Smooth muscle cell of the coronary artery (primary cell): Measurements from ENCODE around the gene ULBP3. TPM values are rescaled to one million over a fixed set of nuclear protein-coding genes. Genes with fewer than 3 reads are reported as not detected.

ENCODE experiments used
- total RNA-seq: library from RNA; depleted of rRNA; stranded (reverse); fragments of >200 nt; gene quantifications from 2 replicates; pipeline ENCODE4 v1.2.3, GENCODE V29; 2014; ENCODE audit warnings: low replicate concordance

The ULBP3 gene
- 5.0 and 5.2 TPM in 2 replicates for total RNA-seq

GRCh38 chr6:150068720-150069648 lies at the start of gene ULBP3:
TSS of gene ULBP3 (minus strand) at chr6:150069121. CDS start at chr6:150069066, 55 bp downstream.

GRCh38 chr6:150025201-150025917 lies 43.6 kb downstream of the ULBP3 start, which contains the start of gene RAET1L:
TSS of gene RAET1L (minus strand) at chr6:150025532. CDS start at chr6:150025471, 61 bp downstream.

Other genes starting within 250 kb of the ULBP3 start
- gene LRP11, start 204.8 kb downstream of the ULBP3 start, total RNA-seq, result 28.8 and 44.4 TPM in 2 replicates
- gene RAET1E, start 171.0 kb downstream of the ULBP3 start, total RNA-seq, result 0.15 and 0.47 TPM in 2 replicates
- gene RAET1G, start 146.0 kb downstream of the ULBP3 start, total RNA-seq, result 0.23 and 3.3 TPM in 2 replicates
- 1.9 and 7.7 TPM in 2 replicates for gene ULBP2, start 127.1 kb downstream of the ULBP3 start, total RNA-seq
- 0.30 TPM in 1 of 2 replicates, not detected in the other for gene ULBP1, start 105.2 kb downstream of the ULBP3 start, total RNA-seq
- not detected in 2 replicates for gene RAET1L, start 43.6 kb downstream of the ULBP3 start, total RNA-seq
- gene PPP1R14C, start 73.9 kb upstream of the ULBP3 start, total RNA-seq, result 0.90 and 3.2 TPM in 2 replicates